Measurements from ENCODE around the gene ZNF714. TPM values are rescaled to one million over a fixed set of nuclear protein-coding genes. Genes with fewer than 3 reads are reported as not detected.

The ZNF714 gene
- total RNA-seq, 1 donor = 9.7 TPM

DNA sequence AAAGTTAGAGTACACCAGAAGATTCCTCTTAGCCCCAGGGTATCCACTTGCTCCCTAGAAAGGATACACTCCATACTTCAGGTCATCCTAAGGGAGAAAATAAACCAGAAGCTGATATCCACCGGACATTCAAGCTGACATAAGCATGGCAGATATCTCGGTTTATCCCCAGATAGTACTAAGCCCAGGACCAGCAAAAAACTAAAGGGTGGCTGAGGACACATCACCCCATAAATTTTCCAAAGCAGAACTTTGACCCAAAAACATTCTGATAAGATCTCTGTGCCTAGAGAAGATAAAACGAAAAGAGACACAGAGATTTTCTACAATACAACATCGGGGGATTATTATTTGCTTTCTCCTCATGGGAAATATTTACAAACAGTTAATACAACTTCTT, 45.9 kb downstream of the ZNF714 start:
- no peak overlapping the region for H3K4me3 ChIP-seq (ENCODE audit: low read depth, low read length)
- no peak for TF ChIP-seq CTCF (IDR thresholded peaks at IDR 0.05; ENCODE audit: insufficient read depth, low read length)
- no peak for DNase-seq (ENCODE audit: low read depth)

GRCh38 chr19:21128901-21129698, 47.1 kb downstream of the ZNF714 start:
- no peak for DNase-seq (ENCODE audit: low read depth)
- TF ChIP-seq CTCF (IDR thresholded peaks at IDR 0.05; ENCODE audit: insufficient read depth, low read length) = no peak
- no peak overlapping the region for H3K4me3 ChIP-seq (ENCODE audit: low read depth, low read length)

DNA sequence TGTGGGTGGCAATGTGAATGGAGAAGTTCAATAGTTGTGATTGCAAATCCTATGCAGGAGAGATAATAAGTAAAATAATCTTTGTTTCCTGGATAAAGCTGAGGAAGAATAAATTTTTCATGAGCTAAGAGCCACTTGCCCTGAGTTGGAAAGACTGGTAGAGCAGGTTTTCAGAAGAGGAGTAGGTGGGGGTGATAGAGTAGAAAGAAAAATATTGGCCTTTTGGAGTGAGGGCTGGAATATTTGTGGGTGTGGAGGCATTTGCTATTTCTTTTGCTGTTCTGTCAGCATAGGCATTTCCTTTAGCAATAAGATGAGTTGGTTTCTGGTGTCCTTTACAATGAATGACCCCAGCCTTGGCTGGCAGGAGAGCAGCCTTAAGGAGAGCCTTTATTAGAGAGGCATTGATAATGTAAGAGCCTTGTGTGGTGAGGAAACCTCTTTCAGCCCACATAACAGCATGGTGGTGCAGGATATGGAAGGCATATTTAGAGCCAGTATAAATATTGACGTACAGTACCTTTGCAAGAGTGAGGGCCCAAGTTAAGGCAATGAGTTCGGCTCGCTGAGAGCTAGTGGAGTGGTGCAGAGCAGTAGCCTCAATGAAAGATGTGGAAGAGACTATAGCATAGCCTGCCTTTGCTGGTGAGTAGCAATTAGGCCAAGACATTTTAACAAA, 48.2 kb downstream of the ZNF714 start:
- no peak for DNase-seq (ENCODE audit: low read depth)
- H3K4me3 ChIP-seq (ENCODE audit: low read depth, low read length) = no peak overlapping the region
- no peak for TF ChIP-seq CTCF (IDR thresholded peaks at IDR 0.05; ENCODE audit: insufficient read depth, low read length)

GRCh38 chr19:21133633-21134032, 51.6 kb downstream of the ZNF714 start:
- no peak for DNase-seq (ENCODE audit: low read depth)
- no peak for TF ChIP-seq CTCF (IDR thresholded peaks at IDR 0.05; ENCODE audit: insufficient read depth, low read length)
- H3K4me3 ChIP-seq (ENCODE audit: low read depth, low read length) = no peak overlapping the region

DNA sequence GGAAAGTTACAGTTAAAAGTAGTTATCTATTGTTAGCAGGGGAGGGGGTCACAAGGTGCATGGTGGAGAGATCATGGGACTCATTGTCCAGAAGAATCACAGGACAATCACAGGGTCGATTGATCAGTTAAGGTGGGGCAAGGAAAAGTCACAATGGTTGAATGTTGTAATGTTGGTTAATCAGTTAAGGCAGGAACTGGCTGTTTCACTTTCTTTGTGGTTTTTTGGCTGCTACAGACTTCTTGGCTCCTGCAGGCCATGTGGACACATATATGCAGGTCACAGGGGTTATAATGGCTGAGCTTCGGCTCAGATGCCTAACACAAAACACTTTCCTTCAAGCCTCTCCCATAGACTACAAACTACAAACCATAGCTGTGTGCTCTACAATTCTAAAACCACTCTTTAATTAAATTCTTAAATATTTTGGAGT, 52.9 kb downstream of the ZNF714 start:
- DNase-seq (ENCODE audit: low read depth) = no peak
- no peak for TF ChIP-seq CTCF (IDR thresholded peaks at IDR 0.05; ENCODE audit: insufficient read depth, low read length)
- no peak overlapping the region for H3K4me3 ChIP-seq (ENCODE audit: low read depth, low read length)

- TF ChIP-seq CTCF (IDR thresholded peaks at IDR 0.05; ENCODE audit: insufficient read depth, low read length) = no peak
- DNase-seq (ENCODE audit: low read depth) = no peak
- H3K4me3 ChIP-seq (ENCODE audit: low read depth, low read length) = no peak overlapping the region
Observed at GRCh38 chr19:21135433-21135832, 53.4 kb downstream of the ZNF714 start.
